Cerebellar cortex (tissue), 1 donor: ENCODE data around the gene RGP1.

Source experiments
- DNase-seq: peaks from one replicate; pipeline ENCODE4 v3.0.0-alpha.2; 2015; ENCODE audit warnings: low spot score

The RGP1 gene

DNA sequence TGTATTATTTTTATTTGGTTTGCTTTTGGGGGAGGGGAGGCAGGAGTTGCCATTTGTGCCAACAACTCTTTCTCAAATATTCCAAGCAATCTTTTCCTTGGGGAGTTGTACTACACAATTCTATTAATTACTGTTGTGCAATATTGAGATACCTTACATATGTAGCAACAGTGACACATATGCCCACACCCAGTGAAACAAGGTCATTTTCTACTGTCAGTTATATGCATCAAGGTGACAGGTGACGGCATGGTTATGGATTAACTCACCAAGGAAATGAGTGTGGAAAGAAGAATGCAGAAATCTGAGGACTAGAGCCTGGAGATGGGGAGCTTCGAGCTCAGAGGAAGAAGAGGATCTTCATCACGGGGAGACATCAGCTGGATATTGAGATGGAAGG lies 22.9 kb downstream of the RGP1 start:
- DNase-seq = no peak

DNA sequence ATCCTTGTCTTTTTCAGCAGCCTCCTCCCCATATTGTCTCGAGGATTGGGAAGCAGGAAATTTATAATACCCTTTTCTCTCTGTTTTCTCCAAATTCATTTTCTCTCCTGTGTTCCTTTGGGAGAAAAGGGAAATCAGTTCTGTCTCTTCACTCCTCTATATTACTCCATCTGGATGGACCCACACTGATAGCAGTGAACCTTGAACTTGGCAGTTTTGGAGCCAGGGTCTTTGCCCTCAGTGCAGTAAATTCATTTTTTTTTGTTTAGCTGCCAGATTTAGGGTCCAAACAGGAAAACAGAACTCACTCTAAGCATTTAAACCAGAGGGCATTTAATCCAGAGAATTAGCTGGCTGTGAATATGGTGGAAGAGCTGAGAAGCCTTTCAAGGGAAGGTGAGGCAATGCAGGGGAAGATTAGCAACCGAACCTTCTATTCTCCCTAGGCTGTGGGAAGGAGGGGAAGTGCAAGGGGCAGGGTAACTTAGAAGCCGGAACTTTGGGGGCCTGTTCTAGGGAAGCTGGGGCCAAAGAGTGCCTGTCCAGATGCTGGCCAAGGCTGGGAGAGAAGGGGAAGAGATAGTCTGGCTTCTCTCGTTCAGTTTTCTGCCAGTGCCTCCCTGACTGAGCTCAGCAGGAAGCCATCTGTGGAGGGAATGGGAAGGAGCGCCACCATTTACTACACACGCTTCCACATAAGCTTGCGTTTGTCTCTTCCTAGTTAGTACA lies 26.0 kb downstream of the RGP1 start:
- peak; percentile 73 for DNase-seq

DNA sequence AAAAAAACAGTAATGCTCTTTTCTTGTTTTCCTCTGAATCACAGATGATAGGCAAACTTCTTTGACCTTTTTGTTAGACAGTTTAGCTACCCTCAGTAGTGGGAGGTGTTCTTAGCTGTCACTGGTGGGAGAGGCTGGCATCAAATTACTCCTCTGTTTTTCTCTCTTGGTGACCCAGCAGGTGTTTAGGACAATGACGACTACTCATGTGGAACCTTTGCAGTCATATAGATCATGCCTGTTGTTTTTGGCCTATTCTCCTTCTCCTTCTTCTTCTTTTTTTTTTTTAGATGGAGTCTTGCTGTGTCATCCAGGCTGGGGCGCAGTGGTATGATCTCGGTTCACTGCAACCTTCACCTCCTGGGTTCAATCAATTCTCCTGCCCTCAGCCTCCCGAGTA lies 26.9 kb downstream of the RGP1 start:
- no peak for DNase-seq

DNA sequence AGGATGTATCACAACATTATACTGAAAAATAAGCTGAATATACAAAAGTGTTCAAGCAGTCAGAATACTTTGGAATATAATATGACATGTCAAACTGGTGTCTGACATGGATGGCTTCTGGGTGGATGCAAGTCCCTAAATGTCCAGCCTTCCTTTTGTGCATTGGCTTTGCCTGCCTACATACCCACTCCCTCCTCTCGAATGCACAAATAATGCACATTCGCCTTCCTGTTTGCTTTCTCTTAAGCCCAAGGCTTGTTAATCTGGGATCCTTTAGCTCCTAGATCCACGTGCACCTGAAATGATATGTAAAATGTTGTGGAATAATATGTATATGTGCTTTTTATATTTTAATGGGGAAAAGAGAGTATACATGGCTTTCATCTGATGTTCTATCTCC lies 29.4 kb downstream of the RGP1 start:
- DNase-seq = no peak

GRCh38 chr9:35781066-35781465 lies 32.0 kb downstream of the RGP1 start:
- no peak for DNase-seq

- no peak for DNase-seq
Measured at GRCh38 chr9:35783418-35783817, 34.3 kb downstream of the RGP1 start.

- DNase-seq = no peak
Measured at GRCh38 chr9:35789541-35789940, 40.5 kb downstream of the RGP1 start.

GRCh38 chr9:35790025-35790384 lies 40.9 kb downstream of the RGP1 start:
- no peak for DNase-seq

GRCh38 chr9:35790385-35791296 lies 41.6 kb downstream of the RGP1 start:
- peak; percentile 93 for DNase-seq

GRCh38 chr9:35791297-35791921 lies 42.3 kb downstream of the RGP1 start, which contains the start of gene NPR2:
NPR2 (plus strand) TSS chr9:35791591; CDS start chr9:35792409, 818 bp downstream.
- DNase-seq = peak; percentile 37

GRCh38 chr9:35792024-35792813 lies 43.1 kb downstream of the RGP1 start:
- DNase-seq = peak; percentile 30

DNA sequence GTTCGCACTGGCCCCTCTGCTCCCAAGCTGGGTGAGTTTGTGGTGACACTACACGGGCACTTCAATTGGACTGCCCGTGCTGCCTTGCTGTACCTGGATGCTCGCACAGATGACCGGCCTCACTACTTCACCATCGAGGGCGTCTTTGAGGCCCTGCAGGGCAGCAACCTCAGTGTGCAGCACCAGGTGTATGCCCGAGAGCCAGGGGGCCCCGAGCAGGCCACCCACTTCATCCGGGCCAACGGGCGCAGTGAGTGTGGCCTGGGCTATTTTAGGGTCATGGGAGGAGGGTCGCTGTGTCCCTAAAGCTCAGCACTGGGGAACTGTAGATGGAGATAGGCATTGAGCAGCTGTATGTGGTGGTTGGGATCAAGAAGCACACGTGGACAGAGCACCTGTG lies 43.7 kb downstream of the RGP1 start:
- DNase-seq = no peak

- DNase-seq = no peak
Measured at GRCh38 chr9:35793461-35793860, 44.4 kb downstream of the RGP1 start.

DNA sequence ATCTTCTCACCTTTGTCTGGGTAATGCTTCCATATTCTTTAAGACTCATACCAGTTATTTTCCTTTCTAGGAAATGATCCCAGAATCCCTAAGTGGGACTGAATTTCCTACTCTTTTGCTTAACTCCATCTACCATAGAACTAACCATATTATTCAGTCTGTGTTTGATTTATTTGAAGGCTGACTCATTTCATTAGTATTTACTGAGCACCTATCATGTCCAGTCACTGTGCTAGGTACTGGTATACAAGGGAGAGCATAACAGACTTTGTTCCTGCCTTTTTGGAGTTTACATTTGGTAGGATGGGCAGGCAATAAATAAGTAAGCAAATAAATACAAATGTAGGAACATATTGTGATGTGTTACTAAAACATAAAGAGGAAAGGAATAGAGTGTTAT lies 46.6 kb downstream of the RGP1 start:
- no peak for DNase-seq

DNA sequence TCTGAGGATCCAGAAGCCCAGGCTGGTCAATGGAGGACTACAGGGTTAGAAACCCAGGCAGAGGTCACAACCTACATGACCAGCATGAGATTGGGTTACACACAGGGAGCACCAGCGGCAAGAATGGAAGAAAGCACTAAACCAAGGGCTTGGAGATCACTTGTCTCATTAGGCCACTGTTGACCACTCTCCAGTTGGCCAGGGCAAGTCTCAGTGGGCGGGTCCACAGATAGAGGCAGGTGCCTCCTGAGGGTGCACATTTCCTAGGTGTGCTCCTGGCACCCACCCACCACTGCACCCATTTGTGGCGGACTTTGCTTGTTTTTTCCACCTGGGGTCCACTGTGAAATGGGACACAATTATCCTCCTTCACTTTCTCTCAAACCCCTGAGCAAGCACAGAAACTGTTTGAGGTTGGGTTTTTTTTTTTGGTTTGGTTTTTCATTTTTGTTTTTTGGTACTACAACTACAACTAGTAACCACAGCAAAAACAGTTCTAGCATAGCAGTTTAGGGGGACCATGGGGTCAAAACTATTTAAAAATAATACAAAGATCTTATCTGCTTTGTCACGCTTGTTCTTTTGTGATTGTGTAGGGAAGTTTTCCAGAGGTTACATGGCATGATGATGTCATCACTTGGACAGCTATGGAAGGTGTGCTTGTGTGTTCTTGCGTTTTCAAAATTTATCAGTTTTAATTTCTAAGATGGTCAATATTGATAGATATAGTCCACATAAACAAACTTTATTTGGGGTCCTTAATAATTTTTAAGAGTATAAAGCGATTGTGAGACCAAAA lies 48.4 kb downstream of the RGP1 start:
- no peak for DNase-seq

DNA sequence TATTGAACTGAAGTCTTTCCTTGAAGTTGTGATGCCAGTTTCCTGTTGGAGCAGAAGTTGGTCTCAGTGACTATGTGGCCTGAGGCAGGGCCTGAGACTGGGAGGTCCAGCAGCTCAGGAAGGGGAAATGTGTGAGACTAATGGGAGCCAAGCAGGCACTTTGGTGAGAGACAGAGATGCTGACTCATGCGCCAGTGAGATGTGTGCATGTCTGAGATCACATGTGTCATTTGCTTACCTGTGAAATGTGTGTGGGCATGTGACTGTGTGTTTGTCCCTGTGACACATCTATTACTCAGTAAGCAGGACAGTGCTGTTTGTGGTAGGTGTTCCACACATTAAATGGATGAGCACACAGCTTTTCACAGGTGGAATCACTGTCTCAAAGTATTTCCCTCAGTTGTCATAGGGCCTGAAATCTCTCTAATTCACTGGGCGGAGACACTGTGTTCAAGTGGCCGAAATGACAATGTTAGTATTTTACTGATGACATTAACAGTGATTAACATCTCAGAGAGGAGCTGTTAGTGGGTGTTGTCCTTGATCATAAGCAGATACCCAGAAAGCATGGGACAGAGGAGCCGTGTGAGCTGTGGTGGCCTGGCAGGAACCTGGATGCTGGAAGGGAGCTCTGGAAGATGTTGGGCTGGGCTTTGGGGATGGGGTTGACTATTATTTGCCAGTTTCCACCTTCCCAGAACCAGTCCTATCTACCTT lies 49.7 kb downstream of the RGP1 start:
- no peak for DNase-seq

DNA sequence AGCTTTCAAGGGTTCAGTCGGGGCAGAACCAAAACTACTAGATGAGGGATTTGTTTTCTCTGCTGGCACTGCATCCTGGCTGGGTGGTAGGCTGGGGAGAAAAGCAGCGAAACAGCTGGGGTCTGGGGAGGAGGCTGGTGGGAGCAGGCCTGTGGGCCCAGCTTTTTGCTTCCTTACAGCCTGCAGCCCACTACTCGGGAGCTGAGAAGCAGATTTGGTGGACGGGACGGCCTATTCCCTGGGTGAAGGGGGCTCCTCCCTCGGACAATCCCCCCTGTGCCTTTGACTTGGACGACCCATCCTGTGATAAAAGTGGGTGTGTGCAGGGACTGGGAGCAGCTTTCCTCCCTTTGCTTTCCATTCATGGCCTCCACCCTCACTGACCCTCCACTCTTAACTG lies 51.4 kb downstream of the RGP1 start:
- no peak for DNase-seq

DNA sequence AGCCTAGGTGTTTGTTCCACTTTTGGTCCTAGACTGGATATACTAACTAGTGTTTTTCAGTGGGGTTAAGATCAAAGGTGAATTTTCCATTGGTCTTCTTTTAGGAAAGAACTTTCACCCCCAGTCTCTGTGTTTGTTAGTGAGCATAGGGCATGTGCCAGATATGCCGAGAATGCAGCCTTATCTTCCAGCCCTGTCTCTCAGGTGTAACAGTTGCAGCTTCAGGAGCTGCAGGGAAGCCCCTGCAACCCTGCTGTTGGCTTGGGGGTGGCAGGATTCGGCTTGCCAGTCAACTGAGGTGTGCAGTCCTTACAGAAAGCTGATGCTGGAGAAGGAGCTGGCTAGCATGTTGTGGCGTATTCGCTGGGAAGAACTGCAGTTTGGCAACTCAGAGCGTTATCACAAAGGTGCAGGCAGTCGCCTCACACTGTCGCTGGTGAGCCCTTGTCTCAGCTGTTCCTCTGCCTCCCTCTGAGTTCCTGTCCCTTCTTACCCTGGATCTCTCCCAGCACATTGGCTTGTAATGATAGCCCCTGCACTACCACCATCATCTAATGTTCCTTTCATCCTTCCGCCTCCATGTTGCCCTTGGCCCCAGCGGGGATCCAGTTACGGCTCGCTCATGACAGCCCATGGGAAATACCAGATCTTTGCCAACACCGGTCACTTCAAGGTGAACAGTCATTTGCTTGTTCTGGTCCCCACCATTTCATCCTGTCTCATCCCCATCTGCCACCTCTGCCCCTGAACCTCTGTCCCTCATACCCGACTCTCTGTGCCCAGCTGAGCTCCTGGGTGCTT lies 52.4 kb downstream of the RGP1 start:
- no peak for DNase-seq

DNA sequence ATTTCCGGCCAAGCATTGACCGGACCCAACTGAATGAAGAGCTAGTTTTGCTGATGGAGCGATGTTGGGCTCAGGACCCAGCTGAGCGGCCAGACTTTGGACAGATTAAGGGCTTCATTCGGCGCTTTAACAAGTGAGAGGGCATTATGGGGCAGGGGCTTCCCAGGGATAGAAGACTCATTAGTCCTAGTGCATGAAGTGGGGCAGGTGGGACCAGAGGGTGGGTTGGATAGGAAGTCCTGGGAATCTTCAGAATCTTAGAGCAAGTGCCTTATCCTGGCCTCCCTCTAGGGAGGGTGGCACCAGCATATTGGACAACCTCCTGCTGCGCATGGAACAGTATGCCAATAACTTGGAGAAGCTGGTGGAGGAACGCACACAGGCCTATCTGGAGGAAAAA lies 57.0 kb downstream of the RGP1 start:
- DNase-seq = no peak
